H1 (cell line): Measurements from ENCODE around the gene ZNF20. TPM values are rescaled to one million over a fixed set of nuclear protein-coding genes. Genes with fewer than 3 reads are reported as not detected.
A peak's percentile ranks its signal among the peaks of the same experiment; 100 is the strongest.

Experiments
- CTCF ChIA-PET: fragments of 300-600 bp; sonication (Branson Sonifier 250); formaldehyde crosslinking; loops from one replicate; lab custom pipeline; 2021; ENCODE audit not compliant: partially characterized antibody; lab: Charles Lee
- POLR2A ChIA-PET: fragments of 300-600 bp; sonication (Branson Sonifier 250); formaldehyde crosslinking; loops from one replicate; lab custom pipeline; 2021; ENCODE audit warnings: inconsistent platforms; ENCODE audit not compliant: partially characterized antibody; lab: Charles Lee
- DNase-seq, 2 experiments: peaks; one replicate each; pipeline versions ENCODE4 v3.0.0 to v3.0.0-alpha.2; 2010 to 2022; ENCODE audit warnings: low spot score in 2 of 2, low read depth in 1 of 2, mixed read lengths in 1 of 2
- FAIRE-seq: peaks from 2 replicates; lab custom pipeline; 2011; peaks lifted over from hg19 to GRCh38; lab: Jason Lieb, UNC
- H2AFZ ChIP-seq: 2 replicates; pipeline ENCODE4 v1.8.1; 2012; ENCODE audit warnings: low read length, inconsistent platforms
- H2AK5ac ChIP-seq: 2 replicates; pipeline ENCODE4 v1.6.1; 2013; ENCODE audit warnings: low read depth, low read length
- H2BK120ac ChIP-seq: replicated peaks from 2 replicates; pipeline ENCODE3; 2013; ENCODE audit warnings: low read depth, low read length, inconsistent platforms
- H2BK12ac ChIP-seq: 2 replicates; pipeline ENCODE4 v1.6.1; 2013; ENCODE audit warnings: low read depth, low read length
- H2BK15ac ChIP-seq: 2 replicates; pipeline ENCODE4 v1.6.1; 2013; ENCODE audit warnings: low read length
- H2BK20ac ChIP-seq: 2 replicates; pipeline ENCODE4 v1.6.1; 2013; ENCODE audit warnings: low read length
- H2BK5ac ChIP-seq: 2 replicates; pipeline ENCODE4 v1.6.1; 2013; ENCODE audit warnings: low read depth, low read length
- H3K14ac ChIP-seq: 2 replicates; pipeline ENCODE4 v1.6.1; 2013; ENCODE audit warnings: inconsistent platforms; ENCODE audit not compliant: insufficient read length
- H3K18ac ChIP-seq: 2 replicates; pipeline ENCODE4 v1.6.1; 2013; ENCODE audit warnings: low read length; ENCODE audit errors: extremely low read depth
- H3K23ac ChIP-seq: 2 replicates; pipeline ENCODE4 v1.6.1; 2013; ENCODE audit warnings: inconsistent platforms; ENCODE audit not compliant: insufficient read length
- H3K23me2 ChIP-seq: 2 replicates; pipeline ENCODE4 v1.6.1; 2013; ENCODE audit warnings: low read depth, low read length
- H3K27ac ChIP-seq: 2 replicates; pipeline ENCODE4 v1.6.1; 2011; ENCODE audit warnings: low read depth, low read length, inconsistent platforms
- H3K27me3 ChIP-seq, 4 experiments: replicated peaks in 1 of 4; 1 replicate in 1 of 4; 2 replicates in 3 of 4; pipeline versions ENCODE4 v1.6.1 to v1.8.1; 2011 to 2013; ENCODE audit warnings: low read length in 3 of 4, mild to moderate bottlenecking in 3 of 4, inconsistent platforms in 2 of 4, mixed read lengths in 2 of 4, moderate library complexity in 1 of 4; ENCODE audit not compliant: control insufficient read depth in 3 of 4, insufficient read depth in 3 of 4; ENCODE audit errors: extremely low read depth in 1 of 4
- H3K36me3 ChIP-seq, 4 experiments: 2 replicates each; pipeline versions ENCODE4 v1.6.1 to v1.8.1; 2011 to 2013; ENCODE audit warnings: mild to moderate bottlenecking in 4 of 4, low read length in 3 of 4, moderate library complexity in 2 of 4, control low read depth in 1 of 4, inconsistent platforms in 1 of 4; ENCODE audit not compliant: insufficient read depth in 4 of 4, control insufficient read depth in 2 of 4
- H3K4ac ChIP-seq: replicated peaks from 2 replicates; pipeline ENCODE3; 2013; ENCODE audit warnings: low read length, low read depth, mixed read lengths, inconsistent platforms; ENCODE audit not compliant: insufficient read length
- H3K4me1 ChIP-seq, 4 experiments: replicated peaks in 1 of 4; 1 replicate in 1 of 4; 2 replicates in 3 of 4; pipeline versions ENCODE4 v1.6.1 to v1.8.1; 2011 to 2013; ENCODE audit warnings: low read length in 3 of 4, inconsistent platforms in 2 of 4, mixed read lengths in 1 of 4; ENCODE audit not compliant: insufficient read depth in 4 of 4, control insufficient read depth in 3 of 4
- H3K4me2 ChIP-seq, 2 experiments: 2 replicates each; pipeline versions ENCODE4 v1.6.1 to v1.8.1; 2011 to 2013; ENCODE audit warnings: low read depth in 2 of 2, low read length in 2 of 2, control low read depth in 1 of 2, inconsistent platforms in 1 of 2, mild to moderate bottlenecking in 1 of 2; ENCODE audit not compliant: insufficient read depth in 1 of 2
- H3K4me3 ChIP-seq, 4 experiments: fragments of 200-600, 300-600 bp in 1 of 4; sonication (generic), shearing (Covaris generic), sonication (Bioruptor Twin) in 1 of 4; 2 replicates each; pipeline versions ENCODE4 v1.5.1 to v1.8.1; 2011 to 2016; ENCODE audit warnings: low read length in 4 of 4, low read depth in 3 of 4, control low read depth in 2 of 4, inconsistent platforms in 2 of 4, mild to moderate bottlenecking in 2 of 4, mixed read lengths in 1 of 4, moderate library complexity in 1 of 4; ENCODE audit not compliant: insufficient read depth in 2 of 4; ENCODE audit errors: extremely low read depth in 1 of 4
- H3K56ac ChIP-seq: replicated peaks from 2 replicates; pipeline ENCODE3; 2013; ENCODE audit warnings: low read depth, mild to moderate bottlenecking, mixed read lengths, low read length, inconsistent platforms; ENCODE audit not compliant: insufficient read length
- H3K79me1 ChIP-seq: 2 replicates; pipeline ENCODE4 v1.6.1; 2013; ENCODE audit warnings: low read depth, low read length, control low read depth
- H3K79me2 ChIP-seq, 2 experiments: 2 replicates each; pipeline versions ENCODE4 v1.6.1 to v1.8.1; 2012 to 2013; ENCODE audit warnings: low read length in 2 of 2, mild to moderate bottlenecking in 2 of 2, inconsistent platforms in 1 of 2; ENCODE audit not compliant: insufficient read depth in 2 of 2, control insufficient read depth in 1 of 2
- H3K9ac ChIP-seq, 4 experiments: replicated peaks in 1 of 4; 1 replicate in 1 of 4; 2 replicates in 3 of 4; pipeline versions ENCODE4 v1.6.1 to v1.8.1; 2011 to 2013; ENCODE audit warnings: low read depth in 3 of 4, low read length in 3 of 4, control low read depth in 2 of 4, mild to moderate bottlenecking in 2 of 4, moderate library complexity in 2 of 4, inconsistent platforms in 1 of 4; ENCODE audit errors: extremely low read depth in 1 of 4
- H3K9me3 ChIP-seq, 2 experiments: 2 replicates each; pipeline versions ENCODE4 v1.6.1 to v1.8.1; 2012 to 2013; ENCODE audit warnings: mild to moderate bottlenecking in 2 of 2, moderate library complexity in 2 of 2, control low read depth in 1 of 2, inconsistent platforms in 1 of 2, low read depth in 1 of 2, low read length in 1 of 2, mixed read lengths in 1 of 2; ENCODE audit not compliant: insufficient read depth in 2 of 2
- H4K20me1 ChIP-seq, 2 experiments: replicated peaks in 1 of 2; 2 replicates each; pipeline versions ENCODE3 to v1.8.1; 2011 to 2013; ENCODE audit warnings: inconsistent platforms in 2 of 2, low read length in 2 of 2, mild to moderate bottlenecking in 1 of 2; ENCODE audit not compliant: insufficient read depth in 2 of 2, control insufficient read depth in 1 of 2
- H4K5ac ChIP-seq: 2 replicates; pipeline ENCODE4 v1.6.1; 2013; ENCODE audit warnings: low read length, low read depth, mixed read lengths, inconsistent platforms; ENCODE audit not compliant: insufficient read length
- H4K8ac ChIP-seq: 2 replicates; pipeline ENCODE4 v1.8.0; 2013; ENCODE audit warnings: mild to moderate bottlenecking, moderate library complexity, low read length, inconsistent platforms; ENCODE audit not compliant: insufficient read depth; ENCODE audit errors: extremely low read depth
- H4K91ac ChIP-seq: replicated peaks from 2 replicates; pipeline ENCODE3; 2013; ENCODE audit warnings: low read length, mixed read lengths, inconsistent platforms; ENCODE audit not compliant: insufficient read length
- RAD21 ChIP-seq, 2 experiments: IDR thresholded peaks in 1 of 2; conservative IDR thresholded peaks in 1 of 2; 2 replicates each; pipeline ENCODE4 v1.6.1; 2011; ENCODE audit warnings: low read depth in 2 of 2, low read length in 2 of 2, improper control_type of control experiment in 1 of 2, inconsistent platforms in 1 of 2, mild to moderate bottlenecking in 1 of 2, moderate library complexity in 1 of 2
- SAP30 ChIP-seq: fragments of 300-600 bp; sonication (generic); IDR thresholded peaks from 2 replicates; pipeline ENCODE4 v1.7.1; 2012; ENCODE audit warnings: low read length, moderate library complexity, mild to moderate bottlenecking, inconsistent platforms; ENCODE audit not compliant: insufficient read depth, insufficient replicate concordance
- WGBS, 2 experiments: shearing (Covaris generic) in 1 of 2; methylation state at CpG; one replicate each; pipeline versions ENCODE4 v1.1.6 to v1.1.7; 2013 to 2015; ENCODE audit warnings: low lambda C conversion rate in 2 of 2, mixed read lengths in 2 of 2, inconsistent platforms in 1 of 2, low coverage in 1 of 2, missing lambda C conversion rate in 1 of 2; ENCODE audit not compliant: insufficient replicate concordance in 2 of 2, insufficient coverage in 1 of 2, insufficient read length in 1 of 2; ENCODE audit errors: extremely low coverage in 1 of 2, missing lambda C conversion rate in 1 of 2; 5-methylcytosine and 5-hydroxymethylcytosine counted together
- polyA plus RNA-seq, 7 experiments: library from polyadenylated mRNA; depleted of rRNA in 3 of 7; stranded (reverse) in 5 of 7; unstranded in 2 of 7; fragments of >200 nt in 5 of 7; fragments of 200-250 nt in 2 of 7; gene quantifications; 1 replicate in 5 of 7; 2 replicates in 1 of 7; 4 replicates in 1 of 7; pipeline versions ENCODE4 v1.2.1 to v1.2.3, GENCODE V29; 2011 to 2013; ENCODE audit warnings: missing spikeins in 2 of 7, mixed read lengths in 2 of 7
- total RNA-seq: library from RNA; stranded (reverse); fragmentation: NEBNext Ultra II Directional; extraction: Animal tissue kit (Norgen Biotek cat#: 25700); gene quantifications from 2 replicates; pipeline ENCODE4 v1.2.1, GENCODE V29; 2021
- TF ChIP-seq, protein P1 (sequence below), 3 experiments: IDR thresholded peaks; 1 replicate in 2 of 3; 2 replicates in 1 of 3; pipeline versions ENCODE4 v1.5.1 to v1.6.1; 2011; ENCODE audit warnings: low read length in 3 of 3, mild to moderate bottlenecking in 3 of 3, inconsistent platforms in 2 of 3, low read depth in 1 of 3, moderate library complexity in 1 of 3; ENCODE audit not compliant: insufficient read depth in 1 of 3; ENCODE audit errors: control extremely low read depth in 1 of 3

Gene ZNF20
- total and polyA plus RNA-seq, 2 of the 8 experiments (the other 6 are each of a cell fraction or from before 2014, with no cell fraction given), result 1.6 to 9.0 TPM

DNA sequence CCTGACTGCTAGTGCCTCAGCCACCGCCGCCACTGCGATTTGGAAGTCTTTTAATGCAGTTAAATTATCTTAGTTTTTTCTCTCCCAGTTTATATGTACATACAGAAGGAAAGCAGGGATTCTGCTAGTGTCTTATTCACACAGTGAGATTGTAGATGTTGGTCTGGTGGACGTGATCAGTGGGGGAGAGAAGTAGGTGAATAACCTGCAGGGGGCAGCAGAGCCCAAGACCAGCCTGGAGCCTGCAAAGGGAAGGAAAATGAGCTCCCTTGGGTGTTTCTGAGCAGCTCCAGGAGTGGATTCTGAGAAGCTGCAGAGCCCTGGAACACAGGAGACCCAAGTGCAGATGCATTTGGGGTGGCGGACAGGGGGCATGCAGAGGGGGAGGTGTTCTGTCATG is 49.3 kb downstream of the ZNF20 start:
- Histone ChIP-seq H3K14ac (no peak overlapping the region), H3K18ac (no peak overlapping the region), H2BK5ac (no peak overlapping the region), H3K4me2 (no peak overlapping the region), H3K4ac (no peak overlapping the region), H2BK20ac (no peak overlapping the region), H2BK15ac (no peak overlapping the region), H2BK120ac (no peak overlapping the region), H2AK5ac (no peak overlapping the region), H3K27ac (no peak overlapping the region), H3K4me1 (no peaks in the 10 kb centered on the region; a peak in 1 of 7 replicates), H2AFZ (no peak overlapping the region), H3K4me3 (no peak overlapping the region), H3K23me2 (0 out of 2 replicates have a peak, but pooled peaks cover 2% of the 10 kb centered on the region), H3K23ac (no peak overlapping the region), H3K79me2 (peaks cover 0 to 27% of the 10 kb centered on the region in 2 experiments; a peak in 3 of 4 replicates), H3K79me1 (peaks cover 3% of the 10 kb centered on the region; the same call in 1 of the 2 replicates), H4K20me1 (no peaks in the 10 kb centered on the region), H3K36me3 (peaks cover 2 to 17% (median 9%) of the 10 kb centered on the region in 4 experiments; a peak in 5 of 8 replicates), H4K5ac (no peak overlapping the region), H3K9me3 (no peaks in the 10 kb centered on the region), H3K56ac (no peak overlapping the region), H4K91ac (no peak overlapping the region), H4K8ac (no peak overlapping the region), H3K9ac (no peak overlapping the region), H3K27me3 (no peaks in the 10 kb centered on the region), H2BK12ac (no peak overlapping the region)
- FAIRE-seq (no peak), DNase-seq (peak in 1 of 2 experiments; percentile 83)
- TF ChIP-seq, protein P1, sequence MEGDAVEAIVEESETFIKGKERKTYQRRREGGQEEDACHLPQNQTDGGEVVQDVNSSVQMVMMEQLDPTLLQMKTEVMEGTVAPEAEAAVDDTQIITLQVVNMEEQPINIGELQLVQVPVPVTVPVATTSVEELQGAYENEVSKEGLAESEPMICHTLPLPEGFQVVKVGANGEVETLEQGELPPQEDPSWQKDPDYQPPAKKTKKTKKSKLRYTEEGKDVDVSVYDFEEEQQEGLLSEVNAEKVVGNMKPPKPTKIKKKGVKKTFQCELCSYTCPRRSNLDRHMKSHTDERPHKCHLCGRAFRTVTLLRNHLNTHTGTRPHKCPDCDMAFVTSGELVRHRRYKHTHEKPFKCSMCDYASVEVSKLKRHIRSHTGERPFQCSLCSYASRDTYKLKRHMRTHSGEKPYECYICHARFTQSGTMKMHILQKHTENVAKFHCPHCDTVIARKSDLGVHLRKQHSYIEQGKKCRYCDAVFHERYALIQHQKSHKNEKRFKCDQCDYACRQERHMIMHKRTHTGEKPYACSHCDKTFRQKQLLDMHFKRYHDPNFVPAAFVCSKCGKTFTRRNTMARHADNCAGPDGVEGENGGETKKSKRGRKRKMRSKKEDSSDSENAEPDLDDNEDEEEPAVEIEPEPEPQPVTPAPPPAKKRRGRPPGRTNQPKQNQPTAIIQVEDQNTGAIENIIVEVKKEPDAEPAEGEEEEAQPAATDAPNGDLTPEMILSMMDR (IDR thresholded peaks at IDR 0.05; ENCODE audit: control extremely low read depth in 1 of 3, insufficient read depth in 1 of 3, low read depth in 1 of 3, low read length in 3 of 3), result peak; percentile 63 to 71 (median 70)
- TF ChIP-seq RAD21 (IDR thresholded peaks at IDR 0.05 in 1 of 2, conservative IDR thresholded peaks at IDR 0.05 in 1 of 2; ENCODE audit: low read depth in 2 of 2, low read length in 2 of 2), result peak; percentile 75 to 76
- no peak for TF ChIP-seq SAP30
- WGBS, 2 experiments, result 68% methylated on average over 5 of the region's 5 CpGs; no CpG with 5 or more reads in 1 of the 2 experiments
- CTCF ChIA-PET, result interaction anchor here (0.5 to 4.4 kb wide), 45 partner anchors 9 to 682 kb away, joined by 3 to 28 read pairs (median 4); partner anchors contain the start of genes ZNF20, ZNF433, ZNF625 and ZNF700
- POLR2A ChIA-PET, result interaction anchor here (0.9 to 4.8 kb wide), 11 partner anchors 8 to 405 kb away, joined by 3 to 24 read pairs (median 4); partner anchors contain the start of genes ZNF20 and ZNF878
